ENCODE data around the gene SLC38A10. TPM values are rescaled to one million over a fixed set of nuclear protein-coding genes. Genes with fewer than 3 reads are reported as not detected.

Gene SLC38A10
- total RNA-seq, 1 experiment from 2014 or later, result 109 TPM

- ChIA-PET CTCF (interaction anchor here (2.2 kb wide), 1 partner anchor 10 kb away, joined by 10 read pairs; no protein-coding TSS in a partner anchor), RAD21 (ENCODE audit: low non-redundant PET in 1 of 2, low total read pairs in 2 of 2, uncharacterized antibody in 2 of 2, unreplicated experiment in 2 of 2) (no interaction called here), POLR2A (interaction anchor here (0.7 to 1.0 kb wide), 2 partner anchors 30 to 253 kb away, joined by 3 read pairs; partner anchors contain the start of gene FAAP100)
- Histone ChIP-seq H3K9me3 (ENCODE audit: control insufficient read depth in 1 of 2, insufficient read depth in 1 of 2, low read depth in 1 of 2, low read length in 2 of 2) (no peaks in the 10 kb centered on the region), H3K27me3 (ENCODE audit: insufficient read depth, low read length) (no peaks in the 10 kb centered on the region), H3K36me3 (ENCODE audit: control insufficient read depth in 1 of 2, insufficient read depth in 2 of 2, low read length in 2 of 2) (no peaks in the 10 kb centered on the region), H2AFZ (ENCODE audit: low read depth, low read length, poor library complexity, severe bottlenecking) (no peak overlapping the region), H3K9me2 (ENCODE audit: insufficient read depth) (no peaks in the 10 kb centered on the region), H3K4me1 (ENCODE audit: control insufficient read depth in 1 of 2, insufficient read depth in 2 of 2, low read length in 2 of 2) (peaks cover 10 to 22% of the 10 kb centered on the region in 2 experiments; a peak in 3 of 4 replicates), H3K9ac (ENCODE audit: low read length) (no peak overlapping the region), H3K4me3 (replicated peaks in 1 of 2; ENCODE audit: low read depth in 1 of 2, low read length in 2 of 2) (no peak overlapping the region), H3K4me2 (ENCODE audit: low read length) (no peak overlapping the region), H3K79me2 (ENCODE audit: insufficient read depth, low read length) (peaks cover 8% of the 10 kb centered on the region), H3K27ac (ENCODE audit: low read depth, low read length) (no peak overlapping the region), H4K20me1 (ENCODE audit: insufficient read depth) (no peaks in the 10 kb centered on the region)
- DNase-seq (ENCODE audit: low read depth, low spot score), result no peak
- TF ChIP-seq, protein P1, sequence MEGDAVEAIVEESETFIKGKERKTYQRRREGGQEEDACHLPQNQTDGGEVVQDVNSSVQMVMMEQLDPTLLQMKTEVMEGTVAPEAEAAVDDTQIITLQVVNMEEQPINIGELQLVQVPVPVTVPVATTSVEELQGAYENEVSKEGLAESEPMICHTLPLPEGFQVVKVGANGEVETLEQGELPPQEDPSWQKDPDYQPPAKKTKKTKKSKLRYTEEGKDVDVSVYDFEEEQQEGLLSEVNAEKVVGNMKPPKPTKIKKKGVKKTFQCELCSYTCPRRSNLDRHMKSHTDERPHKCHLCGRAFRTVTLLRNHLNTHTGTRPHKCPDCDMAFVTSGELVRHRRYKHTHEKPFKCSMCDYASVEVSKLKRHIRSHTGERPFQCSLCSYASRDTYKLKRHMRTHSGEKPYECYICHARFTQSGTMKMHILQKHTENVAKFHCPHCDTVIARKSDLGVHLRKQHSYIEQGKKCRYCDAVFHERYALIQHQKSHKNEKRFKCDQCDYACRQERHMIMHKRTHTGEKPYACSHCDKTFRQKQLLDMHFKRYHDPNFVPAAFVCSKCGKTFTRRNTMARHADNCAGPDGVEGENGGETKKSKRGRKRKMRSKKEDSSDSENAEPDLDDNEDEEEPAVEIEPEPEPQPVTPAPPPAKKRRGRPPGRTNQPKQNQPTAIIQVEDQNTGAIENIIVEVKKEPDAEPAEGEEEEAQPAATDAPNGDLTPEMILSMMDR (IDR thresholded peaks at IDR 0.05 in 2 of 3, conservative IDR thresholded peaks at IDR 0.05 in 1 of 3; ENCODE audit: borderline replicate concordance in 1 of 3, insufficient read depth in 1 of 3, low read depth in 2 of 3, low read length in 2 of 3), result no peak
- no peak for TF ChIP-seq SRF (IDR thresholded peaks at IDR 0.05; ENCODE audit: low read depth)
- TF ChIP-seq CEBPB (IDR thresholded peaks at IDR 0.05; ENCODE audit: low read depth), result no peak
- TF ChIP-seq ZNF274 (IDR thresholded peaks at IDR 0.05; ENCODE audit: low read depth, low read length), result no peak
- no peak for TF ChIP-seq EZH2 (IDR thresholded peaks at IDR 0.05)
- no TSS peak for BruUV-seq (replicated peaks)
- intact Hi-C loops (cut with micrococcal nuclease), result loop anchor here (5.0 kb wide), 1 partner anchor 188 kb away; no protein-coding TSS in a partner anchor
- no peak for ATAC-seq
Measured at GRCh38 chr17:81298991-81299738, 4.1 kb upstream of the SLC38A10 start.
